AG20443 (cell line): ENCODE measurements around the gene PDHX.

Experiments
- DNase-seq: peaks from one replicate; pipeline ENCODE4 v3.0.0; 2012; ENCODE audit warnings: low spot score, mixed read lengths

The PDHX gene

DNA sequence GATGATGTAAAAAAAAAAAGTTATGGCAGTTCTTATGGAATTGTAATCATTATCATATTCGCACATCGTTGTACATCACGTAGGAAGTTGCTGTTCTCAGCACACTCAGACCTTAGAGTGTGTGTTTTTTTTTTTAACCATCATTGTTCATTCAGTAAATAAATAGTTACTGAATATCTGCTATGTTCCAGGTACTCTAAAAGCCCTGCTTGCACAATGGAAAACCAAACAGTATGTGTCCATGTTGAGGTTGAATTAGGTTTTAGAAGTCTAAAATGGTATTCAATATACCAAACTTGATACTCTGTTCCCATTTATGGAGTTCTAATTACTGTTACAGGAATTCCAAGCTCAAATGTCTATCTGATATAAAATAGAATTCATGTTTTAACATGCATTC is 41.2 kb downstream of the PDHX start:
- DNase-seq, result no peak

DNA sequence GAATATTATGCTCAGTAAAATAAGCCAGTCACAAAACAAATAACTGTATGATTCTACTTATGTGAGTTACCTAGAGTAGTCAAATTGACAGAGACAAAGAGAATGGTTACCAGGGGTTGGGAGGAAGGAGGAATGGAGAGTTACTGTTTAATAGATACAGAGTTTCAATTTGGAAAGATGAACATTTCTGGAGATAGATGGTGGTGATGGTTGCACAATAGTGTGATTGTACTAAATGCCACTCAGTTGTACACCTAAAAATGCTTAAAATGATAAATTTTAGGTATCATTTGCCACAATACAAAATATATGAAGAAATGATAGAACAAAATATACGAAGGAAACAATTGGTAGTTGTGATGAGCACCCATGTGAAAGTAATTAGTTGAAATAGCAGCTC is 43.4 kb downstream of the PDHX start:
- no peak for DNase-seq

DNA sequence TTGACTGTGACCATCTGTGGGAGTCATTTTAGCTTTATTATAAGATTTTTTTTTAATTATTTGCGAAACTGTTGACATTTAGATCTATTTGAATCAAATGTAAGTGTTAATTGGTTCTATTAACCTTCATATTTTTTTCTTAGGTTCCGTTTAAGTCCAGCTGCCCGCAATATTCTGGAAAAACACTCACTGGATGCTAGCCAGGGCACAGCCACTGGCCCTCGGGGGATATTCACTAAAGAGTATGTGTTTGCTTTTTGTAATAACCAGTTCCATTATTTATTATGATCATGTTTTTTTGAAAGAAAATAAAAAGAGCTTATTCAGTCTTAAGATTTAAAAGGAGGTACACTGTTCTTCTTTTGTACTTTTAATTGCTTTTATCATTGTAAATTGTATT is 43.9 kb downstream of the PDHX start:
- no peak for DNase-seq

DNA sequence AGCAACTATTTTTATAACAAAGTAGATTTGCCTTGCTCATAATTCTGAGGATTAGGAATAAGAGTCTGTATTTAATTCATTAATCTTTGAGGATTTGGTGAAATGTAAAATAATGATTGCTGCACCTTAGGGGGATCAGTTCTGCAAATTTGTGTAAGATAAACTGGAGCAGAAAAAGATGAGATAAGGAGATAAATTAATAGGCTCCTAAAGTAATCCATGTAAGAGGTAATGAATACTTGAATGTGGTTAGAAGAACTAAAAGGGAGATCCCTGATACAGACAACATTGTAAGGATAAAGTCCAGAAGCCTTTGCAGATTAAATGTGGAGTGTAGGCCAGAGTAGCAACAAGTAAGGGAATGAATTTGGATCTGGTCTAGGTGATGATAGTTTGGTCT is 45.6 kb downstream of the PDHX start:
- DNase-seq, result no peak

DNA sequence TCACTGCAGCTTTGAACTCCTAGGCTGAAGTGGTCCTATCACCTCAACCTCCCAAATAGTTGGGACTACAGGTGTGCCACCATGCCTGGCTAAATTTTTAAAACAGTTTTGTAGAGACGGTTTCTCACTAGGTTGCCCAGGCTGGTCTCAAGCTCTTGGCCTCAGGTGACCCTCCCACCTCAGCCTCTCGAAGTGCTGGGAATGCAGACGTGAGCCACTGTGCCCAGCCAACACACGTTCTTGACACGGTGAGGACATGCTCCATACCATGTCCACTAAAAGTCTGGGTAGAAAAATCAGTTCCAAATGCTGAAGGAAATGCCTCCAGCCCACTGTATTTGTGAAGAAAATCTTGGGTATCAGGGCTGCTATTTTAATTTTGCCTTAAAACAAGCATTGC is 46.9 kb downstream of the PDHX start:
- DNase-seq, result no peak

DNA sequence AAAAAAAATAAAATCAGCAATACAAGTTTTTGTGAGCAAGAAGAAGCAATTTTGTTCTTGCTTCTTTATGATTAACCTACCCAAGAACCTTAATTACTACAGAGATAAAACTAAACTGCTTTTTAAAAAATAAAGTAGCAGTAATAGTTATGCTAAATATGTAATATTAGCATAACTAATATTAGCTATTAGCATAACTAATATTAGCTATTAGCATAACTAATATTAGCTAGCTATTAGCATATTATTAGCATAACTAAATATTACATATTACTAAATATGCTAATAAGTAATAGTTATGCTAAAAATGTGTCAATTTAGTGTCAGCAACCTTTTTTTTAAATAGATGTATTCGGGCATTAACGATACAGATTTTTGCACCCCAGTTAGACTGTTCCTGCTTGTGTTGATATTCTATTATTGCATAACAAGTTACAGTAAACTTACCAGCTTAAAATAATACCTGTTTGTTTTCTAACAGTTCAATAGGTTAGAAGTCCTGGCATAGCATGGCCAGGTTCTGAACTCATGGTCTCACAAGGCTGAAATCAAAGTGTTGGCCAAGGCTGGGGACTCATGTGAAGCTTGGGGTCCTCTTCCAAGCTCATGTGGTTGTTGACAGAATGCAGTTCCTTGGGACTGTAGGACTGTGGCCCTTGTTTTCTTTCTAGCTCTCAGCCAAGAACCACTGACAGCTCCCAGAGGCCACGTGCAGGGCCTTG is 48.4 kb downstream of the PDHX start:
- no peak for DNase-seq

DNA sequence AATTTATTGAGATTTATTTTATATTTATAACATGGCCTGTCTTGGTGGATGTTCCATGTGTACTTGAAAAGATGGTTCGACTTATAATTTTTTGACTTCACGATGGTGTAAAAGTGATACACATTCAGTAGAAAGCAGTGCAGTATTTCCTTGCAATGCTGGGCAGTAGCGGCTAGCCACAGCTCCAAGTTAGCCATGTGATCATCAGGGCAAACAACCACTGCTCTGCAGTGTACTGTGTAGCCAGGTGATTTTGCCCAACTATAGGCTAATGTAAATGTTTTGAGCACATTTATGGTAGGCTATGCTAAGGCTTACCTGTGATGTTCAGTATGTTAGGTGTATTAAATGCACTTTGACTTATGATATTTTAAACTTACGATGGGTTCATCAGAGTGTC is 52.4 kb downstream of the PDHX start:
- no peak for DNase-seq

DNA sequence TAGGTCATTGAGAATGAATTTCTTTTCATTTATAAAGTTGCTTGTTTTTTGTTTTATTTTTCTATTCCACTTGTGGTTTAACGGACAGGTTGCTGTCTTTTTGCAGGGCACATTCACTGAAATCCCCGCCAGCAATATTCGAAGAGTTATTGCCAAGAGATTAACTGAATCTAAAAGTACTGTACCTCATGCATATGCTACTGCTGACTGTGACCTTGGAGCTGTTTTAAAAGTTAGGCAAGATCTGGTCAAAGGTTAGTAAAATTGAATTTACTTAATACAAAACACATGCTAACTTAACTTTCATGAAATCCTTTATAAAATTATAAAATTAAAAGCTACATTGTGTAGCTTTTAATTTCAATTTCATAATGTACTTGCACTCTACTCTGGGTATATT is 53.6 kb downstream of the PDHX start:
- no peak for DNase-seq

DNA sequence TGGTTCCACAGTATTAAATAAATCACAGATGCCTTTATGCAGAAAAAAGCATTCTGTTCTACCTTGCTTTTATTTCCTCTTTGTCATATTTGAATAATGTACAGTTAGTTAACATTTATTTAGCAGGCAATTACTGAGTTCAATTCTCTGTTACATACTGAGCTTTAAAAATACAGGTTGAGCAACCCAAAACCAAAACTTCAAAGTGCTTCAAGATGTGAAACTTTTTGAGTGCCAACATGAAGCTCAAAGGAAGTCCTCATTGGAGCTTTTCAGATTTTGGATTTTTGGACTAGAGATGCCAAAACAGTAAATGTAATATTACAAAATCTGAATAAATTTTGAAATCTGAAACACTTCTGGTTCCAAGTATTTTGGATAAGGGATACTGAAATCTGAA is 54.1 kb downstream of the PDHX start:
- no peak for DNase-seq

DNA sequence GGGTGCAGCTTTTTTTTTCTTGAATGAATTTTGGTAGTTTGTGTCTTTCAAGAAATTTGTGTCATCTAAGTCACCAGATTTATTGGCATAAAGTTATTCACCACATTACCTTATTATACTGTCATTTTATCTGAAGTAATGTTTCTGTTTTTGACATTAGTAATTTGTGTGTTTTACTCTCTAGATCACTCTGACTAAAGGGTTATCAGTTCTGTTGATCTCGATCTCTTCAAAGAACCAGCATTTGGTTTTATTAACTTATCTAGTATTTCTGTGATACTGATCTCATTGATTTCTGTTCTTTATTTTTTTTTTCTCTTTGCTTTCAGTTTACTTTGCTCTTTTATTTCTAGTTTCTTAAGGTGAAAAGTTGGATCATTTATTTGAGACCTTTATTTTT is 55.5 kb downstream of the PDHX start:
- DNase-seq, result no peak

DNA sequence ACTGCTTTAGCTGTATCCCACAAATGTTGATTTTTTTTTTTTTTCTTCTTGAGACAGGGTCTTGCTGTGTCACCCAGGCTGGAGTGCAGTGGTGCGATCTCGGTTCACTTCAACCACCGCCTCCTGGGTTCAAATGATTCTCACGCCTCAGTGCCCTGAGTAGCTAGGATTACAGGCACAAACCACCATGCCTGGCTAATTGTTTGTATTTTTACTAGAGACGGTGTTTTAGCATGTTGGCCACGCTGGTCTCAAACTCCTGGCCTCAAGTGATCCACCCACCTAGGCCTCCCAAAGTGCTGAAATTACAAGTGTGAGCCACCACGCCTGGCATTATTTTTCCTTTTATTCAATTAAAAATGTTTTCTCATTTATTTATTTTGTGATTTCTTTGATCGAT is 55.9 kb downstream of the PDHX start:
- DNase-seq, result no peak

DNA sequence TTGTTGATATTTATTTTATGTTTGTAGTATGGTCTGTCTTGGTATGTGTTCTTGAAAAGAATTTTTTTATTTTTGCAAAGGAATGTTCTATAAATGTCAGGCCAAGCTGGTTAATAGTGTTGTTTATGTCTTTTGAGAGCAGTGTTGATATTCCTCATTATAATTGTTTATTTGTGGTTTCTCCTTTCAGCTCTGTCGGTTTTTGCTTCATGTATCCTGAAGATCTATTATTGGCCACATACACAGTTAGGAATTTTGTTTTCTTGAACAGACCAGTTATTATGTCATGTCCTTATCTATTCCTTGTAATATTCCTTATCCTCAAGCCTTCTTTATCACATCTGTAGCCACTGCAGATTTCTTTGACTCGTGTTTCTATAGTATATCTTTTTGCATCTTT is 56.5 kb downstream of the PDHX start:
- peak; percentile 19 for DNase-seq

DNA sequence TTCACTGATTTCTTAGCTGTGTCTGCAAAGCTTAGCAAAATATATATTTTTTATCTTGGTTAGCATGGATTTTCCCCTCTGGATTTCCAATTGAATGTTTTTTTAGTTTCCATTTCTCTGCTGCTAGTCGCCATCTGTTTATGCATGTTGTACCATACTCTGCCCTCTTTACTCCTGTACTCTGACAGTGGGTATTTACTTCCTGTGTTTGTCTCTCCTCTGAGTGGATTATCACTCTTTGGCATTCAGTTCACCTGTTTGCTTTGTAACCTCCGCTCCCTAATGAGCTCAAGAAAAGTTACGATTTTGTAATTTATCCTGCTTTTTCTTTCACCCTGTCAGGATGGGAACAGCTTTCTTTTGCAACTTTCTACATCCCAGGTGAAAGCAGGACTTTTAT is 59.1 kb downstream of the PDHX start:
- DNase-seq, result no peak

DNA sequence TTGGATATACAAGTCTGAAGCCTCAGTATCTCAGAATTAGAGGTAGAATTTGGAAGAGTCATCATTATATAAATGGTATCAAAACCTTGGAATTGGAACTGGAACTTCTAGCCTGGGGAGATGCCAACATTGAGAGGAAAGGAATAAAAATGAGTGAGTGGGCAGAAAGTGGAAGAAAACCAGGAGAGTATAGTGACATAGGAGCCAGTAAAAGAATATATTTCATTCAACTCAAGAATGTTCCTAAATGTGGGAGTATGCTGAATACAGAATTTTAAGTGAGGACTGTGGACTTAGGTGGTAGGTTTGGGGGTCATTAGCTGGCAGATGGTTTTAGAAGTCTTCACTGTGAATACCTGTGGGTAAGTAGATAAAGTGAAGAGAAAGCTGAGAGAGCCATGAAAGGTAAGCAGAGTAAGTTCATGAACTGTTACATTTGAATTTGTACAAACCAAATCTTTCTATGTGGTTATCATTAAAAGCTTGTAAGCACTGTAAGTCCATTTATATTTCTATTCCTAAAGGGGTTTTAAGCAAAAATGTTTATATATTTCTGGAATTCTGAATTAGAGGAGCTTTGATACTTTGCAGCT is 60.2 kb downstream of the PDHX start:
- no peak for DNase-seq

DNA sequence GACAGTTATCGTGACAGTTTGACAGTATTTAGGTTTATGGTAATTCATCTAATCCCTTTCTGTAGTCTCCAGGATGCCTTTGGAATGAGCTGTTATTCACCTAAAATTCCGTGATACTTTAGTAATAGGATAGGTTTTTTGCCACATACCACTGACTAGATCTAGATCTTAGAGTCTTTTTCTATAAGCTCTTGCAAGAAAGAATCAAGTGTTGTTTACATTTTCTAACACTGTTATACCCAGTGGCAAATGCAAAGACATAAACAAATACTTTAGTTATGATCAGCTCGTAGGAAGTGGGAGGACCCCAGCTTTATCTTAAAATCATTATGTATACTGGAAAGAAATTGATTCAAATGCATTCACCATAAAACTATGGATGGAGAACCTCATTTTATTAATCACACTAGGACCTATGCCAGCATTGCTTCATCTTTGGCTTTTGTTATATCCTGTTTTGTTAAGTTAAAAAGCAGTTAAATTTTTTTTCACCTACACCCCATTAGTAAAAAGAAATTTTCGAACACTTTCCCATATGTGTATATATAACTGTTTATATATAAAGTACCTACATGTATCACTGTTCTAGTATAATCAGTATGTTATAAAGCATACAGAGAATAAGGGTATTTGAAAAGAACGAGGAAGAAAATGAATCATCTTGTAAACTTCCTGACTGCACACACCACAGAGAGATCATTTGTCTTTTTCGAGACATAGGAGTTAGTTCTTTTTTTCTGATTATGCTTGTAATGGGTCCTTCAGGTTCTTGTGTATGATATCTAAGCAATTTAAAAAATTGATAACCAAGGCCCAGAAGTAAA is 60.9 kb downstream of the PDHX start:
- peak; percentile 31 for DNase-seq

DNA sequence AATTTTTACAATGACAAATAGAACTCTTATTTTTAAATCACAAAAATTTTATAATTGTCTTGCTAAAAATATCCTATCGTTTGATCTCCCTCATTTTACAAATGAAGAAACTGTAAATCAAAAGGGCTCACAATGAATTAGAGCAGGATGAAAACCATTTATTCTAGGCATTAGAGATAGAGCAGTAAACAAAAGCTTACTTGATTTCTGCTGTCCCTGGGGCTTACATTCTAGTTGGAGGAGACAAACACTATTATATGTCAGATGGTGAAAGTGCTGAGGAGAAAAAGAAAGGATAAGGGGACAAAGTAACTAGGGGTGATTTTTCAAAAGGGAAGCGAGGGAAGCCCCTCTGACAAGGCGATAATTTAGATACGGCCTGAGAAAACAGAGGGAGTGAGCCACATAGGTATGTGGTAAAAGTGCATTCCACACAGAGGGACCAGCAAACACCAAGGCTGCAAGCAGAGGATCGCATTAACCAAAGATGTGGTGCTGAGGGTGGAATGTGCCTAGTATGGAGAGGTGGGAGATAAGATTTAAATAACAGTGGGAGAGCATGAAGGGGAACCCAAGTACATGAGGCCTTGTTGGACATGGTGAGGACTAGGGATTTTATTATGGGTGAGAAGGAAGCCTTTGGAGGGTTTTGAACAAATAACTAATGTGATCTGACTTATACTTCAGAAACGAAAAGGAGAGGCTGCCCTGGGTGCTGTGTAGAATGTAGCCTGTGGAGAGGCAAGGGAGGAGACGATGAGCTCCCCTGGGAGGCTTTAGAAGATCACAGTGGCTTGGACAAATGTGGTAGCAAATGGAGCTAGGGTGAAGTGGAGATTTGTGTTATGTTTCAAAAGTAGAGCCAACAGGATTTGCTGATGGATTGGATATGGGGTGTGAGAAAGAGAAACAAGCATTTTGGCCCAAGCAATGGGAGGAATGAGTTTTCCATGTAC is 62.1 kb downstream of the PDHX start:
- no peak for DNase-seq

DNA sequence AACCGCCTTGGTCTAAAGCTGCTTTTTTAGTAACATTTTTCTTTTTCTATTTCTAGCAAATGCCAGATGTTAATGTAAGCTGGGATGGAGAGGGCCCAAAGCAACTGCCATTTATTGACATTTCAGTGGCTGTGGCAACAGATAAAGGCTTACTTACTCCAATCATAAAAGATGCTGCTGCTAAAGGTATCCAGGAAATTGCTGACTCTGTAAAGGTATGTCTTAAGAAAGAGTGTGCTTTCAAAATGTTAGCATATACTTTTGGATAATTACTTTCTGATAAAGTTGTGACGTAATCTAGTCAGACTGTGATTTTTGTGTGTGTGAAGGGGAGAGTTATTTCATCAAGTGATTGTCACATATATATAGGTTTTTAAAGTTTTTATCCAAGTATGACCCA is 68.1 kb downstream of the PDHX start:
- DNase-seq, result no peak

DNA sequence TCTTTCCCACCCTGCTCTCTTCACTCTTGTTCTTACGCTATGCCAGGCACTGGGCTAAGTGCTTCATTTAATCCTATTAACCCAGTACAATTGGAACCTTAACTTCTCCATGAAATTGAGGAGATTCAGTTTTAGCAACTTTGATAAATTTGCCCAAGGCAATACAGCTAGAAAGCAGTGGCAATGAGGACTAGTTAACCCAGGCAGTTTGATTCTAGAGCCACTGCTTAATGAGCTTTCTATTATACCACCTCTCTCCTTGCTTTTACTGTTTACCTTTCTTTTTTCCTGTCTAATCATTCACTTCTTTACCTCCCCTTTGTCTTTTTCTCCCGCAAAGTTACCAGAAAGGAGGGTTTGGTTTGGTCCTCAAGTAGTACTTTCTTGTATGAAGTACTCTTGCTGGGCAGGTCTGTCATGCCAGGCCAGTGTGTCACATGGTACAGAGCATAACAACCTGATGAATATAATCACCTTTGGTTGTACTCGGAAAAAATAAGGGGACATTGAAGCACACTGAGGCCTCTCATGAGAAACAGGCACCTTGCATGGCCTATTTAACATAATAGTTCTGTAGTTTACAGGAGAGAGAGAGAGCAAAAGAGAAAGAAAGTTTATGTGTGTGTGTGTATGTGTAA is 70.6 kb downstream of the PDHX start:
- no peak for DNase-seq

DNA sequence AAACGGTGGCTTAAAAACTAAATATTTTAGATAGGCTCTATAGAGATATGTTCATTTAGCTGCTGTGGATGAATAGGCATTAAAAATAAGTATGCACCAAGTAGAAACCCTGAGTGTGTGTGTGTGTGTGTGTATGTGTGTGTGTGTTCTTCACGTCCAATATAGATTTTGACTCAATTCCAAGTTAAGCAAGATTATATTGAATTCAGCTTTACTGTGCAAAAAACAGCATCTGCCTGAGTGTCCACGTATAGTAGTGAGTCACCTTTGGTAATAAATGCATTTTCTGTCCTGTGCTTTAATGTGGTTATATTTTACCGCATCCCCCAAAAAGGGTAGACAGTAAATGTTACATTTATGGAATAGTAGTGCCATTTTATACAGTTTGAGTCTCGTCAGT is 71.2 kb downstream of the PDHX start:
- DNase-seq, result no peak

DNA sequence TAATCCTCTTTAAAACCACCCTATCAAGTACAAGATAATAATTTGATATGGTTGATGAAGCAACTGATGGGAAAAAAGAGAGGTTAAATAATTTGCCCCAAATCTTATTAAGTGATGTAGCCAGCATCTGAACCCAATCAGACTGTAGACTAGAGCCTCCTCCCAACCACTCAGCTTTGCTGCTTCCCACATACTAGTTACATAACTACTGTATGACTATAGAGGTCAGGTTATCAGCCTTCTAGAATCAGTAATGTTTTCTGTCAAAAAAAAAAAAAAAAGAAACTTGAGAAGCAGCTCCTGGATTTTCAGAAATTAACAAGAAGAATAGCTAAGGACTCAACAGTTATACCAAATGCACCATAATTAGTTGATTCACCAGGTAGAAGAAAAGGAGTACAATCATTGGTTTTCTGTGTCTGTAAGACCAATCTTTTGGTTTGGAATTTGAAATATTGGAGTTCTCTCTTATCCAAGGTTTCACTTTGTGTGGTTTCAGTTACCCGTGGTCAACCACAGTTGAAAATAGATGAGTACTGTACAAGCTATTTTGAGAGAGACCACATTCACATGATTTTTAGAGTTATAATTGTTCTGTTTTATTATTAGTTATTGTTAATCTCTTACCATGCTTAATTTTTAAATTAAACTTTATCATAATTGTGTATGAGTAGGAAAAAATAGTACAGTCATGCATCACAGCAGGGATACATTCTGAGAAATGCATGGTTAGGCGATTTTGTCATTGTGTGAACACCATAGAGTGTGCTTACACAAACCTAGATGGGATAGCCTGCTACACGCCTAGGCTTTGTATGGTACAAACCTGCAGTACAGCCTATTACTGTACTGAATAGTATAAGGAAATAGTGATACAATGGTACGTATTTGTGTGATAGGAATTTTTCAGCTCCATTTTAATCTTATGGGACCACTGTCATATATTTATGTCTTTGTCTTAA is 72.2 kb downstream of the PDHX start:
- DNase-seq, result peak; percentile 40

DNA sequence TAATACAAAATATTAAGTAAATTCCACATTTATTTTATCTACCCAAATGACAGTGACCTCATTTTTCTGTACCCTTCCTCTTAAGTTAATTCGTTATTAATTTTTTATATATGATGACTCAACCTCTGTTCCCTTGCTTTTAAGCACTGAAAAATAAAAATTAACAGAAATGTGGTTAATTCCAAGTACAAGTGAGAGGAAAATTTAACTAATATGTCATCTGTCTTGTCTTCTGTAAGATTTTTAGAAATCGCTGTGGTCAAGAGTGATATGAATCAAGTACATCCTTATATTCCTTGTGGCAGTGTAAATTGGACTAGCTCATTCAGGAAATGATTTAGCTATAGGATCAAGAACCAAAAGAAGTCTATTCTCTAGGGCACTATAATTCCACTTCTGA is 74.5 kb downstream of the PDHX start:
- DNase-seq, result no peak
